Stimulated activated CD4-positive, alpha-beta T cell treated with anti-CD3 and anti-CD28 coated beads, Interleukin-2, amount 100 ng/mL, for 4 hours (primary cell): Measurements from ENCODE around the gene BCL11A.

Experiments
- DNase-seq: peaks from one replicate; pipeline ENCODE4 v3.0.0-alpha.2; 2020; ENCODE audit warnings: low read depth

Gene BCL11A

GRCh38 chr2:60553495-60554073 is at the start of gene BCL11A:
TSS of gene BCL11A (minus strand) at chr2:60553654. CDS start at chr2:60553270, 384 bp downstream.
- no peak for DNase-seq

GRCh38 chr2:60602828-60603532 is 49.5 kb upstream of the BCL11A start:
- DNase-seq, result no peak

DNA sequence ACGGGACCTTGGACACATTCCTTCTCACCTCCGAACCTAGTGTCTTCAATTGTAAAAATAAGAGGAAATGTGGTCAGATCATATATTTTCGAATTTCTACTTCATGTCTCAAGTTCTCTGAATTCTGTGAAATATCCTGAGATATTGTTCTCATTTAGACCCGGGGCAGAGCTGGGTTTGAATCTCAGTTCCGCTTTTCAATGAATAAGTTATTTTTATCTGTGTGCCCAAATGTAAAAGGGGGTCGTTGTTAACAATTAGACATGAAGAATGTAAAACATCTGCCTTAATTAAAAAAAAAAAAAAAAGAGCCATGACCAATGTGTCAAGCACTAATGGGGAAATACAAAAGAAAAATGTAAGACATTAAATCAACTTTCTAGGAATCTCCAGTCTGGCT is 48.9 kb upstream of the BCL11A start:
- no peak for DNase-seq

DNA sequence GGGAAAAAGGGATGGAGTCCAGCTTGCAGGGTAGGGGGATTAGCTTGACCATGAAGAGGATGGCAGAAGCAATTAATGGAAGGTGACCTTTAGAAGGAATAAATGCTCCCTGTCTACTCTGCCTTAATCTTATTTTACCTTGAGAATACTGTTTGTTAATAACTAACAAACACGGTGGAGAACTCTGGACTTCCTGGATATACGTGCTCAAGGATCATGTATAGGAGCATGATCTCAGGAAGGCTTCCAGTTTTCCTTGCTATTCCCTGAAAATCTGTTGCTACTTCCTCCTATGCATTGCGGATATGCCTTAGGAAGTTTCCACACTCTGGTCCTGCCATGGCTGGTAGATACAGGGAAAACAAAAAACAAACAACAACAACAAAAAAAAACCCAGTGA is 44.8 kb upstream of the BCL11A start:
- DNase-seq, result no peak

GRCh38 chr2:60597346-60597745 is 43.9 kb upstream of the BCL11A start:
- DNase-seq, result no peak

DNA sequence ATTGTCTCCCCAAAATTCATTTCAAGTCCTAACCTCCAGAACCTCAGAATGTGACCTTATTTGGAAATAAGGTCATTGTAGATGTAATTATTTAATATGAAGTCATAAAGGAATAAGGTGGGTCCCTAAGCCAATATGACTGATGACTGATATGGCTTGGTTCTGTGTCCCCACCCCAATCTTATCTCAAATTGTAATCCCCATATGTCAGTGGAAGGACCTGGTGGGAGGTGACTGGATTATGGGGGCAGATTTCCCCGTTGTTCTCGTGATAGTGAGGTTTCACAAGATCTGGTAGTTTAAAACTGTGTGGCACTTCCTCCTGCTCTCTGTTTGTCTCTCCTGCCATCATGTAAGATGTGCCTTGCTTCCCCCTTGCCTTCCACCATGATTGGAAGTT is 43.0 kb upstream of the BCL11A start:
- no peak for DNase-seq

DNA sequence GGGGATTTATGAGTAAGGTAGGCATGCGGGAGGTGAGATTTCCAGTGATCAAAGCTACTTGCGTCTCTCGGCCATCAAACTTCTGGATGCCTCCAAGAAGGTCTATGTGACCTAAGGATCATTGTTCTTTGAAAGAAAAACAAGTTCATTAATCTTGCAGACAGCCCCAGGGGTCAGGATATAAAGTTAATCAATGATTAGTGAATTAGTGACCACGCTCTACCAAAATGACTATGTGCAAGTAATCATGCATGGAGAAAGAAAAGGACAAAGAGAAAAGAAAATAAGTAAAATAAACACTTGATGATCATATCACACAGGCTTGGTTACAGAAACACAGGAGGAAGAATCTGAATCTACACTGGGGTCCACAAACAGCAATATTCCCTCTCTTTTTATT is 42.5 kb upstream of the BCL11A start:
- DNase-seq, result no peak

- DNase-seq, result no peak
These were observed 35.6 kb upstream of the BCL11A start for GRCh38 chr2:60589104-60589503.

- no peak for DNase-seq
These were observed 32.6 kb upstream of the BCL11A start for GRCh38 chr2:60586081-60586480.

- DNase-seq, result no peak
These were observed 31.8 kb upstream of the BCL11A start for GRCh38 chr2:60585276-60585675.

GRCh38 chr2:60583604-60584003 is 30.1 kb upstream of the BCL11A start:
- DNase-seq, result no peak

GRCh38 chr2:60581433-60582282 is 28.2 kb upstream of the BCL11A start:
- peak; percentile 32 for DNase-seq

DNA sequence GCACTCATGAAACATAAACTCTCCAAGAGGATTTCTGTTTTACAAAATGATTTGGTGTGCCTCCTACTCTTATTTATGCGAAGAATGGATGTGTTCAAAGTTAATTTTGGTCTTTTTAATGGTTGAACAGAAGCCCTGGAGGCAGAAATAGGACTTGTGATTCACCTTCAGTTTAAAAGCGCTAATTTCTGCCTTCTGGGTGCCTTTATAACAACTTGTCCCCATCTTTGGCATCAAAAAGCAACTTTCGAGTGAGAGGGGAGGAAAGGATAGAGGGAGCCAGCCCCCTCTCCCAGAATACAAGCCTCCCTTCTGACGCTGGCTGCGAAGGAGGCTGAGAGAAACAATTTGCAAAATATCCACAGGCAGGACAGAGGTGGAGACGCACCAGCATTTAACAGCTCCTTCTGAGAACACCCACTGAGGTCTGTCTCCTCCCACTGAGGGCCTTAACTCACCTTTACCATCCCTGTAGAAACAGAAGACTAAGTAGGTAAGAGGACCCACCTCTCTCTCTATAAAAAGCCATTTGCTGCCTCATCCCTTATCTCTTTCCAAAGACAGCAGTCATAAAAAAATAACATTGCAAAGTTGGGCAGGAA is 24.3 kb upstream of the BCL11A start:
- DNase-seq, result no peak

GRCh38 chr2:60573251-60573650 is 19.8 kb upstream of the BCL11A start:
- no peak for DNase-seq

- no peak for DNase-seq
These were observed 16.8 kb upstream of the BCL11A start for GRCh38 chr2:60570251-60570650.

DNA sequence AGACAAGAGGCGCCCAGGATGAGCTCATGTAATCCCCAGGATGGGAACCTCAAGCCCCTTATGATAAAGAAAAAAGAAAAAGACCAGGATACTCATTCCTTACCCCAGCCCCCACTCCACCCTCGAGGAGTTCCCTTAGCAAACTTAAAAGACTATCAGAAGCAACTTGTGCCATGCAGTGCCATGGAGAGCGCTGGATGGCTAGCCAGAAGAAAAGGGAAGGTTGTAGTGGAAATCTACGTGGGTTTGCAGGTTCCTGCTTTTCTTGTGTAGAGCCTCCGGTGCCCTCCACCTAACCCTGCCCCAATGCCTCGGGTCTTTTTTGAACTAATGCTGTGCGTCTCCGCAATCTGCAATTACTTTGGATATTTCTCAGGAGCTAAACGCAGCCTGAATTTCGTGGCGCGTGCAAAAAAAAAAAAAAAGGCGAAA is 16.2 kb upstream of the BCL11A start:
- no peak for DNase-seq

DNA sequence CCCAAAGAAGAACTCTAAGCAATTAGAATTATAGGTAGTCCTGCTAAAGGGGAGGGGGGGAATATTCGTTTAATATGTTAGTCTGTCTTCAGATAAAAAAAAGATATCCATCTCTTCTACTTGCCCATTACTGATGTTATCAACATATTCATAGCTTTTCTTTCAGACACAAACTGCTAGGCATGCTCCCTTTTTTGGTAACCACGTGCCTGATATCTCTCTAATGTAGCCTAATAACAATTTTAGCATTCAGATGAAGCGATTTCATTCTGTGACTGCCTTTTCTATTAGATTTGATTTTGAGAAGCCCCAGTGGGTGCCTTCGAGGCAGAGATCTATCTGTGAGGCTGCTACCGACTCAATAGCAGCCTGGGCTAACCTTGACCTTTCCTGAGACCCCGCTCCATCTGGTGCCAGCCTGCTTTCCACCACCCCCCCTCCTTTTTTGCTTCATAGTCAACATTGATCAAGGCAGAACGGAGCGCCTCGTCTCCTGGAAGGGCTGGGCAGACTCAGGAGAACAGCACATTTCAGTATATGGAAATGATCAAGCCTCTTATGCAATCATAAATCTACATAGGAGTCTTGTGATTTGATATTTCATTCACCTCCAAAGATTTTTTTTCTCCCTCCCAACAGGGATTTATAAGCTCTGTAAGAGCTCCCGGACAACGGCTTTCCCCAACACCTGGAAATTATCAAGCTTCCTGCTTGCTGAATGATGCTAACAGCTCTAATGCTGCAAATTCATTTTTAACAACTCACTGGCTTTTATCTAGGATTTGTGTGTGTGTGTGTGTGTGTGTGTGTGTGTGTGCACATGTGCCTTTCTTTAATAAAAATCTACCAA is 14.7 kb upstream of the BCL11A start:
- DNase-seq, result no peak

GRCh38 chr2:60567096-60567495 is 13.6 kb upstream of the BCL11A start:
- DNase-seq, result no peak

DNA sequence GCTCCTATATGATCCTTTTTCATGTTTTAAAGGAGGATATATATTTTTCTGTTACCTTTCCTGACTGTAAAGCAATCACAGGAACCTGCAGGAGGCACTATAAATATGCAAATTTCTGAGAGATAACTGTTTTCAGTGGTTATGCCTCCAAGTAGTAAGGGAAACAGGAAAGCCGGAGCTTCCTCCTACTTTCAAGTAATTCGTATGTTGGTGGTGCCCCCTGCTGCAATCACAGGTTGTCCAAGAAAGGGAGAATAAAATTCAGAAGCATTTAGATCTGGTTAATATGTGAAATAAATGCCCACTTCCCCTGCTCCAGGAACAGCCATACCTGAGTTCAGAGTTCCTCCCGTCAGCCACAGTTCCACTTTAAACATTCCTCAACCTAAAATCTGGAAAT is 12.0 kb upstream of the BCL11A start:
- DNase-seq, result no peak

DNA sequence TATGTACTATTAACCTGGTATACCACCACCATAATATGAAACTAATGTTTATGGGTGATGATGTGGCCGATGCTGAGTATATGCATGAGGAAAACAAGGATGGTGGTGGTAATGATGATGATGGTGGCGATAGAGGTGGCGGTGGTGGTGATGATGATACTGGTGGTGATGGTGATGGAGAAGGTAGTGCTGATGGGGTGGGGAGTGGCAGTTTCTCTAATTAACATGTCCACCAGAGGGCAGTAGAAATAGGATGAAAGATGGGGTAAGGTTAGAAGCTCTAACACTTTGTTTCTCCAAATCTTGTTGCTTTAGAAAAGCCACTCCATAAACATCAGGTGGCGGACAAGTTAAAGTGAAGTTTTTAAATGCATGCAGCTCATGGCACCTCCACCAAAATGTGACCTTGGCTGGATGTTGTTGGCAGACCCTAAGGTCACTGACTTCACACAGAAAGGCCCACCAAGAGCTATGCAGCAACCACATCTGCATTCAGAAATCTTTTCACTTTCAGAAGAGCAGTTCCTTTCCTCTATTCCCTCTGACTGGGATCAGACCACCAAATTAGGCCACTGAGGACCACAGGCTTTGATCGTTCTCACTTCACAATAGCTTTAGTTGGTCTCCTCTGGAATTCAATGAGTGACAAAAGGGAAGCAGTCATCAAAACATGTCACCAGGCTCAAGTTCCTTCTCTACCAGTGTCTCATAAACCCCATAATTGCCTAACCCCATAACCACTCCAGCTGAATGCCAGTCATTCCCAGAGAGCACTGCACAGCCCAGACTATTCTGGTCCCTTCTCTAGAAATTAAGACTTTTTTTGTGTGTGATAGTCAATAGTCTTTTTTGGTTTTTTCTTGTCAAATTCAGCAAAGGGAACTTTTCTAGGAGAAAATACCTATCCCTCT is 7.5 kb upstream of the BCL11A start:
- DNase-seq, result no peak

DNA sequence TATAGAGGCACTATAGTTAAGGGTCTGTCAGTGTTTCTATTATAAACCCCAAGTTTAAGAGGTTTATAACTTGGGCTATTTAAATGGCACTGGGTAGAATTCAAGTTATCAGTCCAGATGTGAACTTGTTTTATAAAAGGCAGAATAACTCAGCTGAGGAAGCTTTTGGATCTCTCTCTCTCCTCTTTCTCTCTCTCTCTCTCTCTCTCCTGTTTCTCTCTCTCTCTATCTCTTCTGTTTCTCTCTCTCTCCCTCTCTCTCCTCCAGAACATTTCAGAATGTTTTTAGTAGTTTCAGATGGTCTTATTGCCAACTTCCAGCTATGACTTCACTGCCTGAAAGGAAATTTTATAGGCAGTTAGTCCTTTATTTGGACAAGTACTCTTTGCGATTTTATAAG is 6.4 kb upstream of the BCL11A start:
- no peak for DNase-seq
